HG03439 (cell line): ENCODE measurements around the gene AFF1.
"Not testable (repeated sequence)": the region's sequence is repeated elsewhere in the genome, so short reads cannot be mapped to it uniquely, and the experiment has no call there.

ENCODE experiments used
- ATAC-seq: cut with Tn5 transposase; IDR thresholded peaks from one replicate; pipeline ENCODE4 v1.9.1; 2021; ENCODE audit warnings: mild to moderate bottlenecking, moderate library complexity; ENCODE audit not compliant: unreplicated experiment

Gene AFF1

DNA sequence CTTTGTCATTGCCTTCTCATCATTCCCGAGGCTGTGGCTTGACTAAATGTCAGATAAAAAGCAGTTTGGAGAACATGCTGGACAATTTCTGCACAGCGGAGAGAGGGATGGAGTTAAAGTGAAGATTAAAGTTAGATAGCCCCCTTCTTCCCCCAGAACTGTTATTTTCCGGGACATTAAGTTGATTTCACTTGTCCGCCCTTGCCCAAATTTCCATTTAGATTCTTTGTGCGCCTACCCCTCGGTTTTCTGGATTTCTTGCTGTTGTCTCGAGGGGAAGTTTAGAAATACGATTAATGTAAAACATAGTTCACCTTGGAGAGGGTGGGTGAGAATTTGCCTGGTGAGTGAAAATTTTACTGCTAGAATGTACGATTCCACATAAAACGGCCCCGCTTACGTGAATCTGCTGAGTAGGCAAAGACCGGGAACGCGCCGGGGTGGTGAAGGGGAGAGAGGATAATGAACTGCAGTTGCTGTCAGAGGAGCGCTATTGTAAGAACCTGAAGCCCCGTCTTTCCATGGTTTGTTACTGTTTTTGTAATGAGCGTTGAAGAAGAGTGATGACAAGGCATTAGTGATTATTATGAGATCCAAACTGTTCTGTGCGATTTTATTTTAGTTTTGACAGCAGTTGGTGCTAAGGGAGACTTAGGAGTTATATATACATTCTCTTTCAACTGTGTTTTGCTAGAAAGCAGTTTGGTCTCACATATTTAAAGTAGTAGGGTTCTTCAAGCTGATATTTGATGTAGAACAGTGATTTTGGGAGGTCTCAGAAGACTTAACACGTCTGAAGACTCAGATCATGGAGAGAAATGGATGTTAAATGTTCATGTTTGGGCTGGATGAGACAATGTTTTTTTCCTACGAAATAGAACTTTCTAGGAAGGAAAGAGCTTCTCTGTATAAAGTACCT lies 73.0 kb downstream of the AFF1 start:
- ATAC-seq, result no peak

DNA sequence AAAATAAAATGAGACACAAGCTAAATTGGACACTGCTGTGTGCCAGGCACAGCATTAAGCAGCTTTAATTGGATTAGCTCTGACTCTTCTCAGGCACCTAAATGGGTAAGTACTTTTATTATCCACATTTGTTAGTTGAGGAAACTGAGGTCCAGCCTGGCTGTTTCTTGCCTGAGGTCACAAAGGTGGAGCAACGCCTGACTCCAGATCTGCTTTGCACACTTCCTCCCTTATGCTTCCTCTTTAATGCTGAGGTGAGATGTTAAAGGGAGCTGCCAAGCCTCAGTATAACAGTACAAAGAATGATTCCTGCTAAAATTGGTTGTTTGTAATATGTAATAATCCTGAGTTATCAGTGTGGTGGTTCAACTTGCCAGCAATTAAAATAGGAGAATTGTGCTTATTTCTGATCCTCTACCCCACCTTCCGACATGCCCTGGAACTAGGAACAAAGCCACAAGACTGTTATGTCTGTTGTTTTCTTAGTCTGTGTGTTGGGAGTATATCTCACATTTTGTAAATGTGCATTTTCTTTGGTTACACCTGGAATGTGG lies 74.4 kb downstream of the AFF1 start:
- ATAC-seq, result no peak

DNA sequence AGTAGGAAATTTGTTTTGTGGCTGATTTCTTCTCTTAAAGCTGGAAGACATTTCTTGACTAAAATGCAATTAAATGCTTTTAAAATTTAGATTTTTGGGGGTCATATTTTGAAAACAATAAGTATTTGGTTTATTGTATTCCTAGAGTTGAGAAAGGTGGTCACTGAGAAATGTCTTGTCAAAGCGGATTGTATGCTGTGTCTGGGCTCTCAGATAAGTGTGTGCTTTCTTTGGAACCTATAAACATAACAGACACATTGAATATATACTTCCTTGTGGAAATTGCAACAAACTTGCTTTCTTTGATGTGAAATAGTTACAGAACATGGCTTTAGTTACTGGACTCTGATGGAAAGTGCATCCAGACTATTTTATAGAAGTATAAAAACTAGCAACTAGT lies 75.4 kb downstream of the AFF1 start:
- ATAC-seq, result no peak

DNA sequence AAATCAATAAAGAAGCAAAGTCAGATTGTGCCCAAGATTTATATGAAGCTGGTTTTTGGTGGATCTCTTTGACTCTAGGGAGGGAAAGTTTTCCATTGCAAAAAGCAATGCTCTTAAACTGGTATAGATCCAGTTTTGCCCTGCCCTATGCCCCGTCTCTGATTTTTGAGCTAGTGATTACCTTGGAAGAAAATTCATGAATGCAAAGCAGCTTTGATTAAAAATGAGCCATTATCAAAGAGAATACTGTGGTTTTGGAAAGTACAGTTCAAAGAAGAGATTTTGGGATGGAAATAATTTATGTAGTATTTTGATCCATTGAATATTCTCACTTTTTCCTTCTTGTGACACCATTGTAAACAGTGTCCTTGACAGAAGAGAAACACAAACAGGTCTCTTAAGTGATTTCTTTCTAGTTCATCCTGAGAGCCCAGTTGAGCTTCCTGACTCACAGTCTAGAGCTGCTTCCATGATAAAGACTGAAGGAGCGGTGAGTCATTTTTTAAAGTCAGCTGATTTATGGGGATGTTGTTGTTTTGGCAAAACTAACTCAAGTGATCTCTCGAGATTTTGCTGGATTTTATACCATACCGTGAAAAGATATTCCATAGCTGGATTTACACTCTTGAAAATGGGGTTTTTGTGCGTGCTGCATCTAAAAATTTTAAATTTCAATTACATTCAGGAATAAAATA lies 76.7 kb downstream of the AFF1 start:
- ATAC-seq, result no peak

DNA sequence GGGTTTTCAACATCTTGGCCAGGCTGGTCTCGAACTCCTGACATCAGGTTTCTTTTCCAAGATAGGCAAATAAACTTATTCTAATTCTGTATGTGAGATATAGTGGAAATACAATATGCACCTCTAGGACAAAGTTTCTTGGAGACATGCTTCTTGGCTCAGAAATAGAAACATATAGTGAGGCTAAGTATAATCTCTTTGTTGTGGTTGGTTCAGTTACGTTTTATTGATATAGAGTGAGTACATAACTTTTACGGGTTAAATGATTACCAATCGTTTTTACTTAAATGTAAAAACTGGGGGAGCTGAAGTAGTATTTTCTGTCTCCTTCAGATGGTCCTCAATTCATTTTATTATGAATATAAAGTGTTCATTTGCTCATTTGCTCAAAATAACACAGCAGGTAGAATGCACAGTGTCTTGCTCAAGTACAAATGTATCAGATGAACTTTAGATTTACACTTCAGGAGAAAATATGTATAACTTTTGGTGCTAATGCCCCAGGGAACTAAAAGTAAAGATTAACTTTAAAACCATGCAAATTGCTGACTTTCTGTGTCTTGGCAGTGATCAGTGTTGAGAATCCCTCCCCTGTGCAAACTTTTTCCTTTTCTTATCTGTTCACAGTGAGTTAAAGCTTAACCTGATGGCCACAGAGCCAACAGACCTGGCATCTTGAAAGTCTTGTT lies 77.6 kb downstream of the AFF1 start:
- ATAC-seq, result no peak

DNA sequence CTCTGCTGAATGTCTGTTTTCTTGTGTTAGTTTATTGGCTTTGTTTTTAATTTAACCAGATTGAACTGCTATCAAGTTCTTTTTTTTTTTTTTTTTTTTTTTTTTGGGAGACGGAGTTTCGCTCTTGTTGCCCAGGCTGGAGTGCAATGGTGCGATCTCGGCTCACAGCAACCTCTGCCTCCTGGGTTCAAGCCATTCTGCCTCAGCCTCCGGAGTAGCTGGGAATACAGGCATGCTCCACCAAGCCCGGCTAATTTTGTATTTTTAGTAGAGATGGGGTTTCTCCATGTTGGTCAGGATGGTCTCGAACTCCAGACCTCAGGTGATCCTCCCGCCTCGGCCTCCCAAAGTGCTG lies 78.1 kb downstream of the AFF1 start:
- not testable (repeated sequence) for ATAC-seq

DNA sequence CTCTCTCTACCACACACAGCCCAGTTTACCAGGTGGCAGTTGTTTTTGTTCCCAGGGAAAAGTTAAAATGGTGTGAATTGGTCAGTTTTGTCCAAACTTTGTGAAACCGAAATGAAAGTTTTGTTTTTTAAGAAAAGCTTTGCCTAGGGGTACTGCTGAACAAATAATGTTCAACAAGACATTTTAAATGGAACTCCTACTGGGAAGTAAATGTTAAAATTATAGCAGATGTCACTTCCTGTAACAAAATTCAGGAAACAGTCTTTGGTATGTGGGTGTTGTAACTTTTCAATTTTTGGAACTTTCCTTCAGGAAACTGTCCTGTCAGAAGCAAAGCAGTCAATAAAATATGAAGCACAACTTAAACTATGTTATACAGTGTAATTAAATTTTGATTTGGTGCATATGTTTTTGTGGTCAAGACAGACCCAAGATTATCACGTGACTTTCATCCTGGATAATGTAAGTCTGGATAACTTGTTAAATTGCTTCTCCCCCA lies 79.5 kb downstream of the AFF1 start:
- ATAC-seq, result no peak

DNA sequence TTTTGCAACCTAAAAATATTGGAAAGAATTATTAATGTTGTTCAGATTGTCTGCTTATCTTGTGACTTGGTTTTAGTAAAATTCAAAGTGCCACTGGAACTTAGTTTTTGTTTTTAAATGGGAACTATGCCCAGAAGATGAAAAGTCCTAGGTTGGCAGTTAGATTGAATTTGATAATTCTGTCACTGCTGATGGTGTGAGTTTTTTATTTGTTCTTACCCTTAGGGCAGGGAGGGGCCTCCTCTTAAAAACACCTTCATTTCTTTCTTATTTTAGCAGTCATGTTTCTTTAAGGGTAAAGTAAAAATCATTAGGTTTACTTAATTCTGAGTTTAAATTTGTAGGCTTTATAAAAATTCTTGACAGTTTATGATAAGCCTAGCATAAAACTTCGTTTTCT lies 80.6 kb downstream of the AFF1 start:
- ATAC-seq, result no peak

DNA sequence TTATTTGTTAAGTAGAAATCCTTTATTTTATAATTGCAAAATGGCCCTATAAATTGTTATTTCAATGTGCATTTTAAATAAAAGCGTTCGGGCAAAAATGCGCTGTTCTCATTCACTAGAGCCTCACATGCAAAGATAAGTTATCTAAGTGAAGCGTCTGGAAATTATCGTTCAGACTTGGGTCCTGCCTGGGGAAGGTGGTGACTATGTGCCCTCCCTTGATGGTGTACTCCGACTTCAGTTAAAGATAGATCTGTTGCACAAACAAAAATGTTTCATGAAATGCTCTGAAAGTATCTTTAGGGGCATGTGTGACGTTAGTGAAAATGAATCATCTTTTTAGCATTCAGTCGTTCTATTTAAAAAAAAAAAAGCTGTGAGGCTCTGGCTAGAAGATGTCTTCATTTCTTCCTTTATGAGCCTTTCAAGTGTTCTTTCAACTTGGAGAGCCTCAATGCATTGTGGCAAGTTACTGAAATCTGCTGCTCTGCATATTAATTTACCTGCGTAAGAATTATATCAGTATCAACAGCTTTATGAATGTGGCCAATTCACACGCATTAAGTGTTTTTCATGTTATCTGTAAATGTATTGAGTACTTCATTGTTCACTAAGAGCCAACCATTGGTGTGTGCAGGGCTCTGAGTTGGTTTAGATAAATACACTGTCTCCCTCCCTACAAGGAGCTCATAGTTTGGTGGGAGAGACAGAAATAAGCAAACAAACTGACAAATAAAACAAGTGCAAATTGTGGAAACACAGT lies 83.0 kb downstream of the AFF1 start:
- no peak for ATAC-seq

DNA sequence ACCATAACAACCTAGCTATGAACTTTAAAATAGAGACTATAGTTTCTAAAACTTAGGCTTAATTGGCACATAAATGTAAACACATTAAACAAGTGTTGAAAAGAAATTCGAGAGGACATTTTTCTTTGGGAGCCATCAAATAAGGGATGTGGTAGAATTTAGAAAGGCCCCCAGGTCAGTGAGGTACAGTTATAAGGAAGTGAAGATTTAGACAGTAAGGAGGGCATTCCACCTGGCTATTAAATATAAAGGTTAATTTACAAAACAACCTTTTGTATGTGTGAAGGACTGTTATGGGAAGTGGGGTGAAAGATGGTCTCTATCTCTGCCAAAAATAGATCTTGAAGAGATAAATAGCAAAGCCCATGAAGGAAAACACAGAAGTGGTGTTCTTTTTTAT lies 83.9 kb downstream of the AFF1 start:
- no peak for ATAC-seq

DNA sequence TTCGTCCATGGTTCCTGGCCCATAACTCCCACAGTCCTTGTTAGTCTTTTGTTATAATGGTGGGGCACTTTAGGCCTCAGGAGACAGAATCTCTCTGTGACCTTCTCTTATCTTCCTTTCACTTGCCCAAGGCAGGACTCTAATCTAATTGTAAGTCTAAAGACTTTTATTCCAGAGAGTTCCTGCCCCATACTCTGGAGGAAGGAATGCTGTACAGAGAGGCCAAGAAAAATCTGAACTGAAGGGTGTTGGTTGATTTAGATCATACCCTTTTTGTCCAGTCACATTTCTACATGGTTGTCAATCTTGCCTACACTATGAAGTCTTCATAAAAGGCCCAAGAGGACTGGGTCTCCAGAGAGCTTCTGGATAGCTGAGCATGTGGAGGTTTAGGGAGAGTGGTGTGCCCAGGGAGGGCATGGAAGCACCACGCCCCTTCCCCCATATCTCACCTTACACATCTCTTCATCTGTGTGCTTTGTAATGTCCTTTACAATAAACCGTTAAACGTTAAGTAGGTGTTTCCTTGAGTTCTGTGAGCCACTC lies 84.5 kb downstream of the AFF1 start:
- no peak for ATAC-seq

DNA sequence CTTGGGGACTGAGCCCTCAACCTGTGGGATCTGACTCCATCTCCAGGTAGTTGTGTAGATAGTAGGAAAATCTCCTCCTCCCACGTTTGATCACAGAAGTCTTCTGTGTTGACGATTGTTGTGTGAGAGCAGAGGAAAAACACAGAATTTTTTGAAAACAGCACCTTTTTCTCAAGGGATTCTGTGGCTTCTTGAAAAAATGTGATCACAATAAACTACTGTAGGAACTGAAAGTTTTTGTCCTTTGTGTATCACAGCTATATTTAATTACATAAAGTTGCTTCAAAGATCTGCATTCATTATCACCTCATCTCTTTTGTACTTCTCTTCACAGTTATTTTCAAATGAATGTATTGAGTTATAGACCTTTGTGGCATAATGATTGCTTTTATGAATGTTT lies 85.1 kb downstream of the AFF1 start:
- no peak for ATAC-seq

DNA sequence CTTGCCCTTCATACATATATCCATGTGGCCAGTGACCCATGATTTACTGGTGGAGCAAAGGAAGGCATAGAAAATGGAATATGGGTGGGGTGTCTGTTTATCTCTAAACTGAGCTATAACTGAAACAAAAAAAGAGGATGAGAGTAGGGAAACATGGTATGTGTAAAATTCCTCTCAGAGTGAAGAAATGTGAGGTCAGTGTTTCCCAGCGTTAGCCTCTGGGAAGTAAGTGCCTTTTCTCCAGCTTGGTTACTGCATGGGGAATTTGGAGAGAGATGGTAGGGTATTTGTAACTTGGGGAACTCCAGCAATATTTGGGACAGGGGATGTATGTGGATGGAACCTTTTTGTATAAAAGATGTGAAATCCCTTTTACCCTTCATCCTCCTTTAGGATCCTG lies 89.4 kb downstream of the AFF1 start:
- ATAC-seq, result no peak

DNA sequence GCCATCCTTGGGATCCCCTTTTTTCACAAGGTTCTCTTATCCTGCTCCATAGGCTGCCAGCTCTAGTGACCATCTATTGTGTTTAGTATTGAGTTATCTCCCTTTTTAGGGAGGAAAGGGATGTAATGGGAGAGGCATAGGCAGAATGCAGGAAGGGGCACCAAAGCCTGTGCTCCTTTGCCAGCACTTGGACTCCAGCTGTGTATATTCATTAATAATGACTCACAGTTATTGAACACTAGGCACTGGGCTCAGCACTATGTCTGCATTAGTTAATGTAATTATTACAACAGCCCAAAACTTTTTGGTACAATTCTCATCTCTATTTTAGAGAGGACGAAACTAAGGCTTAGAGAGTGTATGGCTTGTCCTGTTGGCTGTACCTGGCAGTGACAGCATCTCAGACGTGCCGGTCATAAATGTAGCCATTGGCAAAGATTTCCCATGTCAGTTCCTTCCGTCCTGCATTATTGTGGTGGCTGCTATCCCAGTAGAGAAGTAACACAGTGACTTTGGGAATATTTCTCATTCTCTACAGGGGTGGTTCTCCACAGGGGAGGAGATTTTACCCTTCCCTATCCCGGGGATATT lies 90.3 kb downstream of the AFF1 start:
- no peak for ATAC-seq

DNA sequence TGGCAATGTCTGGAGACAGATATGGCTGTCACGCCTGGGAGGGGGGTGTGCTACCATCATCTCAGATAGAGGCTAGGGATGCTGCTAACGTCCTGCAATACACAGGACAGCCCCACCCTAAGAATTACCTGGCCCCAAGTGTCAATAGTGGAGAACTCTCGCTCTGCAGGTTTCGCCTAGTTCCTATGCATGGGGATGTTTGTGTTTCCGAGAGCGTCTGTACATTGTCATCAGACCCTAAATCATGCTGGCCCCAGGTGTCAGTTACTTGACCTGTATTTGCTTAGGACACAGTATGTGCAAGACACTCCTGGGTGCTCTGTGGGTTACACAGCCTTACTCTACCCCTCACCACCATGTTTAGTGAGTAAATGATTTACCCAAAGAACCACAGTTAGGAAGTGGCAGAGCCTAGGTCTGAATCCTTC lies 90.8 kb downstream of the AFF1 start:
- no peak for ATAC-seq

DNA sequence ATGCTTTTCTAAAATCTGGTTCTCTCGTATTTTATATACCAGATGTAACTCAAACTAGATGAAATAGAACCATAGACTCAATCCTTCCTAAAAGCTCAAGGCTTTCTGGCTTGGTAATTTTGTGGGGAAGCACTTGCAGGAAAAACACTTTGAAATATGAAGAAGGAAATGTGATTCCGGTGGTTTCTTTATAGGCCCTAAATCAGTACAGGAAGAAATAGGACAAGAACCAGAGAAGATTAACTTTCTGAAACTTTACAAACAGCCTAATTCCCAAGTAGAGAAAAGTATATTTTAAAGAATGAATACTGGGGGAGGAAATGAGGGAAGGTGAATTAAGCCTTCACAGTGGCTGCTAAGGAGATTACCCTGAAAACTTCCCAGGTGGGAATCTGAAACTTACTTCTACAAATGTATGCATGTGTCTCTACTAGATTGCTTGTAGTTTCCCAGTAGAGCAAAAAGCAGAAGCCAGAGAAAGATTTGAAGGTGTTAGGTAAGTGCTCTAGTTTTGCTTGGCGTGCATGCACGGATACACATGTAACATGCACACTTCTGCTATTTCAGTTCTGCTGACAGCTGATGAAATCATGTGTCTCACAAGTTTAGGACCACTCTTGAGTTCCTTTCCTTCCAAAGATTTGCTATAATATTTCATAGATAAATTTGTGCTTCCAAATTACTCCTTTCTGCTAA lies 92.1 kb downstream of the AFF1 start:
- peak; percentile 79 for ATAC-seq

DNA sequence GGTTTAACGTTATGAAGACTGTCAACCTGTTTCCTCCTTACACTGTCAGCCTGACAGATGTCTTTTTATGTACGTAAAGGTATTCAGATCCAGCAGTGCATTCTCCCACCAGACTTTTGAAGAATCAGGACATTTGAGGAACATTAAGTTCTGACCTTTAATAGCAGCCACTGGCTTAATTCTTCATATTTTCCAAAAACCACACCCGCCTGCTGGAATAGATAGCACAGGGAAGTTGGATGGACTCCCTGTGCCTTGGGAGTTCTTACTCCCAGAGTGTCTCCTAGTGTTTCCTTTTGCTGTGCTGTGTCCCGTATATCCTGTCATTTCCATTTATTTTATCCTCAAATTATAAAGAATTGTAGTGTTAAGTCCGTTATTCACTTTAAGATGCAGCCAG lies 94.5 kb downstream of the AFF1 start:
- ATAC-seq, result no peak

DNA sequence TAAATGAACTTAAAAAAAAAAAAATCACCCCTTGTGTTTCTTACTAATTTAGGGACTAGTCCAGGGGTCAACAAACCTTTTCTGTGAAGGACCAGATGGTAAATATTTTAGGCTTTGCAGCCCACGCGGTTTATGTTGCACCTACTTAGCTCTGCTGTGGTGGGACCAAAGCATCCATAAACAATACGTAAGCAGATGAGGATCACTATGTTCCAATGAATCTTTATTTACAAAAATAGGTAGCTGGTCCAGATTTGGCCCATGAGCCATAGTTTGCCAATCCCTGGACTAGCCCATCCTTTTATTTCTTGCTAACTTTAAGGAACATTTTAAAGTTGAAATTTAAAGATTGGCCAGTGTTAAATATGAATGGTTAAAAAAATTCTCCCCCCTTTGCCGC lies 95.3 kb downstream of the AFF1 start:
- no peak for ATAC-seq

DNA sequence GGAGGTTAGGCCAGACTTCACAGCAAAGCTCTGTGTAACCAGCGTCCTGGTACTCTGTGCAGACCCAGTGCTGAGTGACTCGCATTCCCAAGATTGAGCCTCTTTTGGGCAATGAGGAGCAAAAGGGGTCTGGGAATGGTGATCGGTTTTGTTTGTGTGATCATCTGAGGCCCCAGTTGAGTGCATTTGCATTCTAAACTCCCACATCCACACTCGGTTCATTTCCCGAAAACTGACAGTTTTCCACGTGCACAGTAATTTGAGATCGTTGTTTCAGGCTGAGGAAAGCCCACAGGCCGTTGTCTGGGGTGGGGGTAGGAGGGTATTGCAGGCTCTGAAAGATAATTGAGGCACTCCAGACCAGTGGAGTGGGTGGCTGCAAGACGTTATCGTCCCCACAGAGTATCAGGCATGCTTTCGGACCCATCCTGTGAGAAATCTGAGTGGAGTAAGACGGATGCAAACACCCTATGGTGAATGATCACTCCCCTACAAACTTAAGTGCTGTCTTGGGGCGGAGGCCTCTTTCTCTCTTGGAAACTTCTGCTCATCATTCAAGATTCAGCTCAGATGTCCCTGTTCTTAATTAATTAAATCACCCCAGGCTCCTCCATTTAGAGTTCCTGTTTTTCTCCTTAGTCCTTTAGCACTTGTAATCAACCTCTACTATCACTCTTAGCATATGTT lies 96.1 kb downstream of the AFF1 start:
- ATAC-seq, result no peak
